SHP77 treated with DMSO at 0.1 percent for 48 hours (cell line): ENCODE data around the gene UNC5CL.

Source experiments
- DNase-seq: peaks from one replicate; lab custom pipeline; 2025; lab: John Stamatoyannopoulos, UW

UNC5CL gene

GRCh38 chr6:41002168-41002567 lies 36.9 kb downstream of the UNC5CL start:
- DNase-seq, result no peak

GRCh38 chr6:41000248-41000647 lies 38.8 kb downstream of the UNC5CL start:
- DNase-seq, result no peak

- DNase-seq, result no peak
Measured at GRCh38 chr6:40999569-40999968, 39.5 kb downstream of the UNC5CL start.

- DNase-seq, result no peak
Measured at GRCh38 chr6:40998661-40999060, 40.4 kb downstream of the UNC5CL start.

GRCh38 chr6:40997234-40997957 lies 41.6 kb downstream of the UNC5CL start:
- no peak for DNase-seq

GRCh38 chr6:40996591-40997233 lies 42.3 kb downstream of the UNC5CL start:
- DNase-seq, result peak; percentile 2

GRCh38 chr6:40992746-40993145 lies 46.3 kb downstream of the UNC5CL start:
- DNase-seq, result no peak

- DNase-seq, result no peak
Measured at GRCh38 chr6:40990301-40990700, 48.7 kb downstream of the UNC5CL start.

- no peak for DNase-seq
Measured at GRCh38 chr6:40989204-40990169, 49.5 kb downstream of the UNC5CL start.

GRCh38 chr6:40988634-40989033 lies 50.4 kb downstream of the UNC5CL start:
- no peak for DNase-seq

GRCh38 chr6:40986921-40987819 lies 51.9 kb downstream of the UNC5CL start:
- DNase-seq, result no peak

GRCh38 chr6:40986364-40986763 lies 52.7 kb downstream of the UNC5CL start:
- DNase-seq, result no peak

GRCh38 chr6:40983752-40984151 lies 55.3 kb downstream of the UNC5CL start:
- DNase-seq, result no peak

- DNase-seq, result no peak
Measured at GRCh38 chr6:40982917-40983316, 56.1 kb downstream of the UNC5CL start.

- no peak for DNase-seq
Measured at GRCh38 chr6:40978687-40979289, 60.2 kb downstream of the UNC5CL start.

GRCh38 chr6:40977695-40978094 lies 61.3 kb downstream of the UNC5CL start:
- no peak for DNase-seq

GRCh38 chr6:40977085-40977484 lies 61.9 kb downstream of the UNC5CL start:
- no peak for DNase-seq
